Measurements from ENCODE around the gene SIRT4.

The SIRT4 gene

DNA sequence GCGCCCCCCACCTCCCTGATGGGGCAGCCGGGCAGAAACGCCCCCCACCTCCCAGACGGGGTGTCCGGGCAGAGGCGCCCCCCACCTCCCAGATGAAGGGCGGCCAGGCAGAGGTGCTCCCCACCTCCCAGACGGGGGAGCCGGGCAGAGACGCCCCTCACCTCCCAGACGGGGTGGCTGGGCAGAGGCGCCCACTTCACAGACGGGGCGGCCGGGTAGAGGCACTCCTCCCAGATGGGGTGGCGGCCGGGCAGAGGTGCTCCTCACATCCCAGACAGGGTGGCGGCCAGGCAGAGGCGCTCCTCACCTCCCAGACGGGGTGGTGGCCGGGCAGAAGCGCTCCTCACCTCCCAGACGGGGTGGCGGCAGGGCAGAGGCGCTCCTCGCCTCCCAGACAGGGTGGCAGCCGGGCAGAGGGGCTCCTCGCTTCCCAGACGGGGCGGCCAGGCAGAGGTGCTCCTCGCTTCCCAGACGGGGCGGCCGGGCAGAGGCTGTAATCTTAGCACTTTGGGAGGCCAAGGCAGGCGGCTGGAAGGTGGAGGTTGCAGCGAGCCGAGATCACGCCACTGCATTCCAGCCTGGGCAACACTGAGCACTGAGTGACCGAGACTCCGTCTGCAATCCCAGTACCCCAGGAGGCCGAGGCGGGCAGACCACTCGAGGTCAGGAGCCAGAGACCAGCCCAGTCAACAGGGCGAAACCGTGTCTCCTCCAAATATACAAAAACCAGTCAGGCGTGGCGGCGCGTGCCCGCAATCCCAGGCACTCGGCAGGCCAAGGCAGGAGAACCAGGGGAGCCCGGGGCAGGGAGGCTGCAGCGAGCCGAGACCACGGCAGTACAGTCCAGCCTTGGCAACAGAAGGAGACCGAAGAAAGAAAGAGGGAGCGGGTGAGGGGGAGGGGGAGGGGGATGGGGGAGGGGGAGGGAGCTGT lies 23.7 kb upstream of the SIRT4 start:
- no peak for DNase-seq (ENCODE audit: low read depth)

DNA sequence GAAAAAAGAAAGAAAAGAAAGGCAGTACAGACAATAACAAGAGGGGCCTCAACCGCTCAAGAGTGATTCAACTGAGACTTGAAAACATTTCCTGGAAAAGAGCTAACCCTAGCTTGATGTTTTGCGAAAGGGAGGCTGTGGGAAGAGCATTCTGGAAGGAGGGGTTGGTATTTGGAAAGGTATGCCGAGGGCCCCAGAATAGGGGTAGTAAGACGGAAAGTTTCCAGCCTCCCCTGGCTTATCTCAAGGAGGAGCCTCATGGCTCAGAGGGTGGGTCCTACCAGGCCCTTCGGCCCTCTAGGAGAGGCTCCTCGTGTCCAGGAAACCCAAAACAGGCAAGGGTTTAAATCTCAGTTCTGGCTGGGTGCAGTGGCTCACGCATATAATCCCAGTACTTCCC lies 18.8 kb upstream of the SIRT4 start:
- DNase-seq (ENCODE audit: low read depth) = no peak

DNA sequence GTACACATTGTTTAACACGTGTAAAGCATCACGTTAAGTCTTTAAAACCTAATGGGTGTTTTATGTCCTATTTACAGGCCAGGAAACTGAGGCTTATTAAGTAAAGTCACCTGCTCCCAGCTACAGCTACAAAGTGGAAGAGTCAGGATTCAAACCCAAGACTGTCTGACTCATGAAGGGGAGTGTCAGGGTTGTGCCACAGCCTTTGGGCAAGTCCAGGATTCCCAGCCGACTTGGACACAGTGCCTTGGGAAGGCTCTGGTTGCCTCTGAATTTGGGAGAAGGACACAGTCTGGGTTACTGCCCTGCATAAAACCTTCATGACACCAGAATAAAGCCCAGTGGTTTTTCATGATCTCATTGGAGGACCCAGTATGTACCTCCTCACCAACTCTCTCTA lies 17.7 kb upstream of the SIRT4 start:
- DNase-seq (ENCODE audit: low read depth) = no peak

DNA sequence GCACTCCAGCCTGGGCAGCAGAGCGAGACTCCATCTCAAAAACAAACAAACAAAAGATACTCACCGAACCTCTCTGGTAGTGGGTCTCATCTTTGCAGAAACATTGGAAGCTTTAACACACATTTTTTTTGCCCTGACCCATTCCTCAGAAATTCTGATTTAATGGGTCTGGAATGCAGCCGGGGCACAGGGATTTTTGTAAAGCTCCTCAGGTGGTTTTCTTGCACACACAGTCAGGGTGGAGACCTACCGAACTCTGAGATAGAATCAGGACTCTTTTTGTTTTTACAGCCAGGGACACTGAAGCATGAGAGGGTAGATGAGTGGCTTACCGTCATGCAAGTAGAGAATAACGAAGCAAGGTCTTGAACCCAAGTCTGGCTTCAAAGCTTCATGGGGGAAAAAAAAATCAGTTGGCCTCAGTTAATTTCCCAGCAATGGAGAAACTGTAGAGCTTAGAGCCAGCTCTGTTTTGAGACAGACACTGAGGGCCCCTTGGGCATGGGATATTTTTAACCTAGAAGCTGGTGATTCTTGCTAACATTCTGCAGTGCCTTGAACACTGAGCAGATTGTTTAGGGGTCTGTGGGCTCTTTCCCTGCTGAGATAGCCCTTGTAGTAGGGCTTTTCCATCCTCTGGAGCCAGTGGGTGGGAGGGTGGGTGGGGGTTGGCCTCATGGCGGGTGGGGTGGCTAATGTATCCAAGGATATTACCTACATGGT lies 15.2 kb upstream of the SIRT4 start:
- DNase-seq (ENCODE audit: low read depth) = no peak

- DNase-seq (ENCODE audit: low read depth) = no peak
Observed at GRCh38 chr12:120287491-120287890, 14.6 kb upstream of the SIRT4 start.

DNA sequence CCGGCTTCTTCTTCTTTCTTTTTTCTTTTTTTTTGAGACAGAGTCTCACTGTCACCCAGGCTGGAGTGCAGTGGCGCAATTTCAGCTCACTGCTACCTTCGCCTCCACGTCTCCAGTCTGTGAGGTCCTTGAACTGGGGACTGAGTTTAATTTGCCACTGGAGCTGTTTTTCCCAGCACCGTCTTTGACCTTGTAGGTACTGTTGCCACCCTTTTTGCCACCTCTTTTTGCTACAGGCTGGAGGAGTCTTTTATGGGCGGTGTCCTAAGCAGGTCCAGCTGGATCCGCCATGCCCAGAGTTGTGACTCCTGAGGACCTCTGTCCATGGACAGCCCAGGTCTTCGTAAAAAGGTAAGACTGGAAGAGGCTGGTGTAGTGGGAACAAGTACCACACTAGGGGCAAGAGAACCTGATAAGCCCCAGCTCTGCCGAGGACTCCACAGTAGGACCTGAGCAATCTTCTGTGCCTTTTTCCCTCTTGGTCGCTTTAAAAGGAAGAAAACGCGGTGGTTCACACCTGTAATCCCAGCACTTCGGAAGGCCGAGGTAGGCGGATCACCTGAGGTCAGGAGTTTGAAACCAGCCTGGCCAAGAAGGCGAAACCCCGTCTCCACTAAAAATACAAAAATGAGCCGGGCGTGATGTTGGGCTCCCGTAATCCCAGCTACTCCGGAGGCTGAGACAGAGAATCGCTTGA lies 11.4 kb upstream of the SIRT4 start:
- peak; percentile 5 for DNase-seq (ENCODE audit: low read depth)

DNA sequence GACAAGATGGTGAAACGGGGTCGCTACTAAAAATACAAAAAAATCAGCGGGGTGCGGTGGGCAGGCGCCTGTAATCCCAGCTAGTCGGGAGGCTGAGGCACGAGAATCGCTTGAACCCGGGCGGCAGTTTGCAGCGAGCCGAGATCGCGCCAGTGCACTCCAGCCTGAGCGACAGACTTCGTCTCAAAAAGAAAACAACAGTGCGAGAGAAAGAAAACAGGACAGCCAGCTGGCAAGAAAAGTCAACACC lies 9.8 kb upstream of the SIRT4 start:
- no peak for DNase-seq (ENCODE audit: low read depth)

- DNase-seq (ENCODE audit: low read depth) = peak; percentile 43
Observed at GRCh38 chr12:120292661-120293531, 9.2 kb upstream of the SIRT4 start, which contains the start of gene RNU4-1. Gene RNU4-1 (minus strand): TSS chr12:120293237.

DNA sequence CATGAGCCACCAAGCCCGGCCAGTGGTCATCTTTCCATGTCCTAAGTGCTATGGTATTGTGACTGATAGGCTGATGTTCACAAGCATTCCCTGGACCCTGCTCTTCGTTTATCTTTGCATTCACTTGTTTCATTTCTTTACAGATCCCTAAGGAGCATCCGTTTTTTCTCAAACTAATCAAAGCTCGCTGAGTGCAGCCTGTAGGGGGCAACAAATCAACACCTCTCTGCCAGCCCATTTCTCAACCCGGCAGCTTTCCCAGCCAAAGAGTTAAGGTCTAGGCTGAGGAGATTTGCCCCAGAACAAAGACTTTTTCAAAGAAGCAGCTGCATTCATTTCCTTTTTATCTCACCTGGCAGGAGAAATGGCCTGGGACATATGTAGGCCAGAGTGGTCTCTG lies 12.1 kb downstream of the SIRT4 start:
- no peak for DNase-seq (ENCODE audit: low read depth)

GRCh38 chr12:120316798-120317223 lies 14.7 kb downstream of the SIRT4 start:
- DNase-seq (ENCODE audit: low read depth) = no peak

GRCh38 chr12:120317224-120318105 lies 15.3 kb downstream of the SIRT4 start:
- peak; percentile 100 for DNase-seq (ENCODE audit: low read depth)

DNA sequence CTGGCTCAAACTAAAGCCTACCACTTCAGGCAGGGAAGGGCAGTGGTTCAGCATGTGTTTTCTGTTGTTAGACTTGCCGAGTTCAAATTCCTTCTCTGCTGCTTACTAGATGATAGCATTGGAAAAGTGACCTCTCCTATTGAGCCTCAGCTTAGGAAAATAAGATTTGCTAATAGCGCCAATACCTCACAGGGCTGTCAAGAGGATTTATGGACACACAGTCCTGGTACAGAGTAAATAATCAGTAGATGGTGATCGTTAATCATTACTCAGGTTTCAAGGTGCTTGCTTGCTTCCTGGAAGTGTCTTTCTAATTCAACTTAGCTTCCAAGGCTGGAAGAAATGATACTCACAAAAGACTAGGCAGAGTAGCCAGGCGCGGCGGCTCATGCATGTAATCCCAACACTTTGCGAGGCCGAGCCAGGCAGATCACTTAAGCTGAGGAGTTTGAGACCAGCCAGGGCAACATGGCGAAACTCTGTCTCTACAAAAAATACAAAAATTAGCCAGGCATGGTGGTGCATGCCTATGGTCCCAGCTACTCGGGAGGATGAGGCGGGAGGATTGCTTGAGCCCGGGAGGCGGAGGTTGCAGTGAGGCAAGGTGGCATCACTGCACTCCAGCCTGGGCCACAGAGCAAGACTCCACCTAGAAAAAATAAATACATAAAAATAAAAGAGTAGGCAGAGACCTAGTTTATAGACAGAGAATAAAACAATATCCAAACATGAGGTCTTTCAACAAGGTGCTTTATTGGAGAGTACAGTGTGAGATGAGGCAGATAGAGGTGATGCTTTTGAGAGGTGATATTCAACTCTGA lies 19.5 kb downstream of the SIRT4 start:
- DNase-seq (ENCODE audit: low read depth) = no peak

DNA sequence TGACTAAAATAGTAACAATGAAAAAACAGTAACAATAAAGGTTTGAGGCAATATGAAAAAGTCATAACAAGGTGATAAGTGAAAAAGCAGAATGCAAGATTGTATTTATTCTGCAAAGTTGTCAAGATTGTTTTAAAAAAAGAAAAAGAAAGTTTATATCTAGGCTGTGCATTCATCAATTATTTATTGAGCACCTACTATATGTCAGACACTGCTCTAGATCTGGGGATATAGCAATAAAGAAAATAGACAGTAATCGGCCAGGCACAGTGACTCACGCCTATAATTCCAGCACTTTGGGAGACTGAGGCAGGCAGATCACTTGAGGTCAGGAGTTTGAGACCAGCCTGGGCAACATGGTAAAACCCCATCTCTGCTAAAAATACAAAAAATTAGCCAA lies 21.7 kb downstream of the SIRT4 start:
- DNase-seq (ENCODE audit: low read depth) = no peak

- no peak for DNase-seq (ENCODE audit: low read depth)
Observed at GRCh38 chr12:120324841-120325417, 22.8 kb downstream of the SIRT4 start.

- DNase-seq (ENCODE audit: low read depth) = no peak
Observed at GRCh38 chr12:120327593-120327992, 25.5 kb downstream of the SIRT4 start, which contains the start of gene PLA2G1B. Gene PLA2G1B (minus strand): TSS chr12:120327779. CDS start chr12:120327753, 26 bp downstream.

GRCh38 chr12:120328228-120328627 lies 26.1 kb downstream of the SIRT4 start:
- no peak for DNase-seq (ENCODE audit: low read depth)

GRCh38 chr12:120331390-120331789 lies 29.3 kb downstream of the SIRT4 start:
- DNase-seq (ENCODE audit: low read depth) = no peak

DNA sequence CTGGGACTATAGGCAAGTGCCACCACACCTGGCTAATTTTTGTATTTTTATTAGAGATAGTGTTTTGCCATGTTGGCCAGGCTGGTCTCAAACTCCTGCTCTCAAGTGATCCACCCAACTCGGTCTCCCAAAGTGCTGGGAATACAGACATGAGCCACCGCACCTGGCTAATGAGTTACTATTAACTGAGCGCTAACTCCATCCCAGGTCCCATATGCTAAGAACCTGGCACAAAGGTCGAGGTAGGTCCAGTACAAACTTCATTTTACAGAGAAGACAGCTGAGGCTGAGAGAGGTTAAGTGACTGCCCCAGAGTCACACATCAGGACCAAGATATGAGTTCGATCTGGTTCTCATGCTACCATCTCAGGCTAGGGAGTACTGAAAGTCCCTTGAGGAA lies 29.9 kb downstream of the SIRT4 start:
- no peak for DNase-seq (ENCODE audit: low read depth)

GRCh38 chr12:120332523-120332922 lies 30.4 kb downstream of the SIRT4 start:
- no peak for DNase-seq (ENCODE audit: low read depth)

Data from stimulated activated CD8-positive, alpha-beta memory T cell treated with anti-CD3 and anti-CD28 coated beads, Interleukin-7, amount 100 ng/mL, for 24 hours (primary cell).